CD1c-positive myeloid dendritic cell (primary cell): ENCODE measurements around the gene ABCA9.
A peak's percentile ranks its signal among the peaks of the same experiment; 100 is the strongest.
"Not testable (repeated sequence)": the region's sequence is repeated elsewhere in the genome, so short reads cannot be mapped to it uniquely, and the experiment has no call there.

ENCODE experiments used
- DNase-seq: peaks from one replicate; pipeline ENCODE4 v3.0.0-alpha.2; 2016; ENCODE audit errors: extremely low spot score

The ABCA9 gene

GRCh38 chr17:69043098-69043734, 17.5 kb downstream of the ABCA9 start:
- no peak for DNase-seq

- no peak for DNase-seq
Observed at GRCh38 chr17:69042308-69042707, 18.4 kb downstream of the ABCA9 start.

GRCh38 chr17:69031839-69032238, 28.9 kb downstream of the ABCA9 start:
- DNase-seq: no peak

GRCh38 chr17:69030169-69030568, 30.6 kb downstream of the ABCA9 start:
- no peak for DNase-seq

GRCh38 chr17:69018687-69019086, 42.0 kb downstream of the ABCA9 start:
- no peak for DNase-seq

GRCh38 chr17:69018022-69018615, 42.6 kb downstream of the ABCA9 start:
- DNase-seq: no peak

GRCh38 chr17:69015631-69016030, 45.1 kb downstream of the ABCA9 start:
- DNase-seq: no peak

- DNase-seq: no peak
Observed at GRCh38 chr17:69012895-69013805, 47.6 kb downstream of the ABCA9 start.

GRCh38 chr17:69009930-69010329, 50.8 kb downstream of the ABCA9 start:
- no peak for DNase-seq

- DNase-seq: not testable (repeated sequence)
Observed at GRCh38 chr17:69004759-69005158, 56.0 kb downstream of the ABCA9 start.

- not testable (repeated sequence) for DNase-seq
Observed at GRCh38 chr17:68999743-69000142, 61.0 kb downstream of the ABCA9 start.

GRCh38 chr17:68993112-68993511, 67.6 kb downstream of the ABCA9 start:
- DNase-seq: no peak

GRCh38 chr17:68987966-68988365, 72.8 kb downstream of the ABCA9 start:
- no peak for DNase-seq

- DNase-seq: peak; percentile 3
Observed at GRCh38 chr17:68981288-68981687, 79.4 kb downstream of the ABCA9 start.

- DNase-seq: peak; percentile 19
Observed at GRCh38 chr17:68973098-68973846, 87.5 kb downstream of the ABCA9 start.

GRCh38 chr17:68972119-68972704, 88.5 kb downstream of the ABCA9 start:
- DNase-seq: peak; percentile 30

- peak; percentile 5 for DNase-seq
Observed at GRCh38 chr17:68969101-68969500, 91.6 kb downstream of the ABCA9 start.

- no peak for DNase-seq
Observed at GRCh38 chr17:68963958-68964357, 96.8 kb downstream of the ABCA9 start.

- DNase-seq: no peak
Observed at GRCh38 chr17:68961214-68961882, 99.4 kb downstream of the ABCA9 start.

GRCh38 chr17:68959117-68959516, 101.6 kb downstream of the ABCA9 start:
- not testable (repeated sequence) for DNase-seq

- no peak for DNase-seq
Observed at GRCh38 chr17:68957944-68958343, 102.8 kb downstream of the ABCA9 start.
